ENCODE measurements around the gene NTSR2.

Gene NTSR2

DNA sequence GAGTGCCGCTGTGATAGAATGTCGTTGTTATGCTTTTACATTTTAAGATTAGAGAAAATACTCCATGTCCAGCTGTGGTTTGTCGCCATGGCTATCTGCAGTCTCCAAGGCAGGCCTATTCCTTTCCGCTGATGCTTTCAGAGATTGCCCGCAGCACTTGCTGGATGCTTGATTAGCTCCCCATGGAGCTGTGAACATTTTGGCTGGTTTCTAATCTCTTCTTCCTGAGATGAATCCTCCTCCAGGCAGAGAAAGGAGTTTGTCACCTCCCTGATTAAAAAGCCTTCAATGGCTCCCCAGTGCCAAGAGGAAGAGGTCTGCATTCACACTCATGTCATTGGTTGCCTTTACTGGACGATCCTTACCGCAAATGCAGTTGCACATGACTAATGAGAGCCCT is 43.8 kb upstream of the NTSR2 start:
- H3K4me3 ChIP-seq (ENCODE audit: low read depth, low read length), result no peak overlapping the region
- no peak for DNase-seq (ENCODE audit: low read depth)
- TF ChIP-seq, protein P1, sequence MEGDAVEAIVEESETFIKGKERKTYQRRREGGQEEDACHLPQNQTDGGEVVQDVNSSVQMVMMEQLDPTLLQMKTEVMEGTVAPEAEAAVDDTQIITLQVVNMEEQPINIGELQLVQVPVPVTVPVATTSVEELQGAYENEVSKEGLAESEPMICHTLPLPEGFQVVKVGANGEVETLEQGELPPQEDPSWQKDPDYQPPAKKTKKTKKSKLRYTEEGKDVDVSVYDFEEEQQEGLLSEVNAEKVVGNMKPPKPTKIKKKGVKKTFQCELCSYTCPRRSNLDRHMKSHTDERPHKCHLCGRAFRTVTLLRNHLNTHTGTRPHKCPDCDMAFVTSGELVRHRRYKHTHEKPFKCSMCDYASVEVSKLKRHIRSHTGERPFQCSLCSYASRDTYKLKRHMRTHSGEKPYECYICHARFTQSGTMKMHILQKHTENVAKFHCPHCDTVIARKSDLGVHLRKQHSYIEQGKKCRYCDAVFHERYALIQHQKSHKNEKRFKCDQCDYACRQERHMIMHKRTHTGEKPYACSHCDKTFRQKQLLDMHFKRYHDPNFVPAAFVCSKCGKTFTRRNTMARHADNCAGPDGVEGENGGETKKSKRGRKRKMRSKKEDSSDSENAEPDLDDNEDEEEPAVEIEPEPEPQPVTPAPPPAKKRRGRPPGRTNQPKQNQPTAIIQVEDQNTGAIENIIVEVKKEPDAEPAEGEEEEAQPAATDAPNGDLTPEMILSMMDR (IDR thresholded peaks at IDR 0.05; ENCODE audit: low read depth, low read length, missing control alignments), result no peak

DNA sequence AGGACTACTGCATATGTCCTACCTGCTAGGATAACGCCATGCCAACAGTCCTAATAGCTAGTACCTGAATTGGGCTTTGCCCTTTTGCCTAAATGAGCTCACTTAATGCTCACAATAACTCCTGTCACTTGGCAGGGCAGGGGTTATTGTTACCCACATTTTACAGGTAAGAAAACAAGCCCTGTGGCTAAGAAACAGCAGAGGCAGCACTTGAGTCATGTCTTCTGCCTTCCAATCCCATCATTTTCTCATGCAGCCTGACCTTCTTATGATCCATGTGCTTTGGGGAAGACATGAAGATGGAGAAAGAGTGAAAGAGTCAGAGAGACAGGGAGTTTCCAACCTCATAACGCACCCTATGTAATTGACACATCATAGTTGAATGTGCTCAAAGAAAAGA is 42.9 kb upstream of the NTSR2 start:
- TF ChIP-seq, protein P1 (IDR thresholded peaks at IDR 0.05; ENCODE audit: low read depth, low read length, missing control alignments), result no peak
- H3K4me3 ChIP-seq (ENCODE audit: low read depth, low read length), result no peak overlapping the region
- DNase-seq (ENCODE audit: low read depth), result no peak

DNA sequence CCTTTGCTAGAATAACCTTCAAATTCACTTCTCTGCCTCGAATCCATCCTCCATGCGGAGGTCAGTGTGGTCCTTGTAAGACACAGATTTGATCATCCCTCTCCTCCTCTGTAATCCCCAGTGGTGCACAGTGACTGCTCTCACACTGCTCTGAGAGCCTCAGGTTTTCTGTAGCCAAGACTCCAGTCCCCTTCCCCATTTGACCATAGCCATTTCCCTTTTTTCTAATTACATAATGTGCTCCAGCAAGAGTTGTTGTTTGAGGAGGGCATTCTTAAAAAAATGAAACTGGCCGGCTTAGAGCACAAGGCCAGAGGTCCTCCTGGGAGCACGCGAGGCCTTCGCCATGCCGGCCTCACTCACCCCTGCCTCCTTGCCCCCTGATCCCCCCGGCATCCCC is 41.8 kb upstream of the NTSR2 start:
- TF ChIP-seq, protein P1 (IDR thresholded peaks at IDR 0.05; ENCODE audit: low read depth, low read length, missing control alignments), result no peak
- no peak for DNase-seq (ENCODE audit: low read depth)
- H3K4me3 ChIP-seq (ENCODE audit: low read depth, low read length), result no peak overlapping the region

DNA sequence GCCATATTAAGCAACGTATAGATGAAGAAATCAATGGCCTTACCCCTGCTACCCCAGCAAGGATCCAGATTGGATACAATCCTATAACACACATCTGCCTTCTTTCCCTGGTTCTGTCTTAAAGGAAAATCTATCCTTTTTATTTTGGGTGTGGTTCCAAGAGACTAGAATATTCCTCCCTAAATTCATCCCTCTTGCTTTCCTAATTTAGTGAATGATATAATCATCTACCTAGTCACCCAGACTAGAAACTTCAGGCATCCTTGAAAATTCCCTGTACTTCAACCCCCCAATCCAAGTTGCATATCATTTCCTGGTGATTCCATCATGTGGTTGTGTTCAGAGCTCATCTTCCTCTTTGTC is 41.3 kb upstream of the NTSR2 start:
- DNase-seq (ENCODE audit: low read depth), result no peak
- TF ChIP-seq, protein P1 (IDR thresholded peaks at IDR 0.05; ENCODE audit: low read depth, low read length, missing control alignments), result no peak
- H3K4me3 ChIP-seq (ENCODE audit: low read depth, low read length), result no peak overlapping the region

DNA sequence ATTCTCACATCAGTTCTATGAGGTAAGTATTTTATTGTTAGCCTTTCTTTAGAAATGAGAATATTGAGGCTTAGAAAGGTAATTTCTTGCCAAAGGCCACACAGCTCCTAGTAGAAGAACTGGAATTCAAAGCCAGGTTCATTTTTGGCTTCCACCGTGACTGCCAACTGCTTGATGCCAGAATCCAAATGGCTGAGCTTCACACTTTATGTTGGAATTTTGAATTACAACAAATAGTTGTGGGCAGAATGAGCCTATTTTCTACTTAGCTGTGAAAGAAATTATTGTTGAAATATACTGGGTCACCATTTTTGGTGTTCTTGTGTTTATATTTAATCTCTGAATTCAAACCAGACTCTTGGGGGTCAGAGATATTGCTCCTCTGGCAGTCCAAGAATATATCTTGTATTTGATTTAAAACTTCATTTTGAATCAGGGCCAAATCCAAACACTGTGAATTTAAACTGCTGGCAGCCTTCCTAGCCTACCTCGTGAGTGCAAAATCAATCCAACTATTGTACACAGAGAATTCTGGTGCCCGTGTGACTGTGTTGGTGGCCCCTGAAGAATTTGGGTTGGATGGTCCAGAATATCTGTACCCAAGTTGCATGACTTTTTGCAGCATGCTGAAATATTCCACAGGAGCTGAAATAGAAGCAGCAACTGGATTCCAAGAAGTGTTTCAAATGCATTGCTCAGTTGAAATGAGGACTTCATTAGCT is 40.8 kb upstream of the NTSR2 start:
- DNase-seq (ENCODE audit: low read depth), result no peak
- H3K4me3 ChIP-seq (ENCODE audit: low read depth, low read length), result no peak overlapping the region
- TF ChIP-seq, protein P1 (IDR thresholded peaks at IDR 0.05; ENCODE audit: low read depth, low read length, missing control alignments), result no peak

DNA sequence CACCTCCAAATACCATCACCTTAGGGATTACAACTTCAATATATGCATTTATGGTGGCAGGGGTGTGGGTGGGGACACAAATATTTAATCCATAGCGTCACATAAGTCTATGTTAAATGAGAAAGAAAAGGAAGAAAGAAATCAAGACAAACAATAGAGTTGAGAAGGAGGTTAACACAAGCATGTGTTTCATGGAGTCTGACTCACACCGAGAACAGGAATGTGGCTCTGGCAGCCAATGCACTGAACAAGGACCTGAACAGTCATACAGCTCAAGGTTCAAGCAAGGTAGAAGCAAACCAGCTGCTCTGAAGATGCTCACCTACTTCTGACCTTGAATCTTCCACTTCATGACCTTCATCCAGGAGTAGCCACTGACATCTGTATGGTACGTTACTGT is 40.2 kb upstream of the NTSR2 start:
- TF ChIP-seq, protein P1 (IDR thresholded peaks at IDR 0.05; ENCODE audit: low read depth, low read length, missing control alignments), result no peak
- H3K4me3 ChIP-seq (ENCODE audit: low read depth, low read length), result no peak overlapping the region
- DNase-seq (ENCODE audit: low read depth), result no peak

DNA sequence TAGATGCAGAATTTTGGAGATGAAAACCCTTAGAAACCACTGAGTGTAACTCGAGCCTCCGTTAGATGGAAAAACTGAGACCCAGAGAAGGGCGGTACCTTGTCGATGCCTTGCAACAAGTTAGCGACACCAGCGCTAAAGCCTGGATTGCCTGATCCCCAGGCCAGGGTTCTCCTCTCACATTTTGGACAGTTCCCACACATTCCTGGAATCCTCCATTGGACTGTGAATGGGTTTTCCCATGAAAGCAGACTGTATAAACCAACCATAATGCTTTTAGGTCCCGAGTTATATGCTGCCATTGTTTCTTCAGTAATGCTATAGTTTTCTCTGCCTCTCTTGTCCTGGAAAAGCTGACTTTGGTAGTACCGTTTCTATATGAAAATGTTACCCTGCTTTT is 39.3 kb upstream of the NTSR2 start:
- TF ChIP-seq, protein P1 (IDR thresholded peaks at IDR 0.05; ENCODE audit: low read depth, low read length, missing control alignments), result no peak
- H3K4me3 ChIP-seq (ENCODE audit: low read depth, low read length), result no peak overlapping the region
- no peak for DNase-seq (ENCODE audit: low read depth)
